GM12801 (cell line): ENCODE data around the gene GPSM1.

Source experiments
- CTCF ChIP-seq: IDR thresholded peaks from one replicate; pipeline ENCODE4 v1.5.1; 2011; ENCODE audit warnings: control low read depth; ENCODE audit not compliant: insufficient read length; ENCODE audit errors: extremely low read depth

GPSM1 gene

GRCh38 chr9:136302527-136302926, 24.8 kb upstream of the GPSM1 start:
- TF ChIP-seq CTCF, result no peak

GRCh38 chr9:136303066-136303824, 24.1 kb upstream of the GPSM1 start:
- no peak for TF ChIP-seq CTCF

GRCh38 chr9:136303825-136304416, 23.4 kb upstream of the GPSM1 start, which contains the start of gene CCDC187:
Gene CCDC187, minus strand, starts transcription at chr9:136304094. Its CDS starts 264 bp downstream, at chr9:136303830.
- TF ChIP-seq CTCF, result no peak

- no peak for TF ChIP-seq CTCF
These were observed 22.9 kb upstream of the GPSM1 start for GRCh38 chr9:136304456-136304855.

GRCh38 chr9:136304981-136305380, 22.4 kb upstream of the GPSM1 start:
- TF ChIP-seq CTCF, result no peak

- TF ChIP-seq CTCF, result no peak
These were observed 21.5 kb upstream of the GPSM1 start for GRCh38 chr9:136305804-136306203.

GRCh38 chr9:136306211-136307208, 20.8 kb upstream of the GPSM1 start:
- TF ChIP-seq CTCF, result no peak
